GM12875 (cell line): ENCODE results near the gene ZSWIM3.

ENCODE experiments used
- H3K4me3 ChIP-seq: one replicate; pipeline ENCODE4 v1.5.1; 2011; ENCODE audit warnings: low read depth, low read length, control low read depth
- CTCF ChIP-seq: IDR thresholded peaks from 2 replicates; pipeline ENCODE4 v1.5.1; 2011; ENCODE audit warnings: low read depth, mild to moderate bottlenecking, control low read depth, inconsistent platforms, low read length, moderate library complexity, borderline replicate concordance; ENCODE audit not compliant: insufficient read depth

The ZSWIM3 gene

GRCh38 chr20:45840700-45841198 lies 16.7 kb upstream of the ZSWIM3 start:
- H3K4me3 ChIP-seq: no peak overlapping the region
- no peak for TF ChIP-seq CTCF

GRCh38 chr20:45841407-45842129 lies 15.8 kb upstream of the ZSWIM3 start:
- H3K4me3 ChIP-seq: no peak overlapping the region
- TF ChIP-seq CTCF: no peak

- H3K4me3 ChIP-seq: no peak overlapping the region
- no peak for TF ChIP-seq CTCF
These were observed 15.1 kb upstream of the ZSWIM3 start for GRCh38 chr20:45842169-45842812.

- H3K4me3 ChIP-seq: no peak overlapping the region
- TF ChIP-seq CTCF: no peak
These were observed 13.9 kb upstream of the ZSWIM3 start for GRCh38 chr20:45843506-45843905.

GRCh38 chr20:45845452-45845851 lies 12.0 kb upstream of the ZSWIM3 start:
- TF ChIP-seq CTCF: no peak
- H3K4me3 ChIP-seq: no peak overlapping the region

GRCh38 chr20:45848421-45848820 lies 9.0 kb upstream of the ZSWIM3 start:
- TF ChIP-seq CTCF: no peak

GRCh38 chr20:45848969-45849582 lies 8.3 kb upstream of the ZSWIM3 start:
- no peak overlapping the region for H3K4me3 ChIP-seq
- TF ChIP-seq CTCF: no peak

More at GRCh38 chr20:45848421-45848820, 9.0 kb upstream of the ZSWIM3 start:
- no peak overlapping the region for H3K4me3 ChIP-seq
